OCI-LY7 (cell line): ENCODE results near the gene TECTB. TPM values are rescaled to one million over a fixed set of nuclear protein-coding genes. Genes with fewer than 3 reads are reported as not detected.

Experiments
- BruUV-seq: library from RNA; stranded (reverse); fragments of 400-500 nt; replicated peaks from 2 replicates; lab custom pipeline; 2021; lab: Mats Ljungman, UMichigan
- CTCF ChIA-PET: fragments of 300-600 bp; sonication (Branson Sonifier 250); formaldehyde crosslinking; loops from one replicate; lab custom pipeline; 2022; ENCODE audit warnings: antibody characterized with exemption; ENCODE audit not compliant: unreplicated experiment; lab: Charles Lee
- POLR2A ChIA-PET: fragments of 300-600 bp; sonication (Branson Sonifier 250); formaldehyde crosslinking; loops from one replicate; lab custom pipeline; 2022; ENCODE audit warnings: antibody characterized with exemption; lab: Charles Lee
- DNase-seq: peaks from one replicate; pipeline ENCODE4 v3.0.0-alpha.2; 2015; ENCODE audit warnings: low spot score
- H2AFZ ChIP-seq: fragments of 200-600 bp; sonication (generic), shearing (Covaris generic); 2 replicates; pipeline ENCODE4 v1.6.1; 2014; ENCODE audit warnings: mild to moderate bottlenecking, antibody characterized with exemption, low read length, moderate library complexity
- H3K27ac ChIP-seq: fragments of 200-600 bp; sonication (generic); 2 replicates; pipeline ENCODE4 v1.5.1; 2014; ENCODE audit warnings: mixed run types, low read depth, mild to moderate bottlenecking, moderate library complexity, low read length, inconsistent platforms; ENCODE audit not compliant: poor library complexity, severe bottlenecking
- H3K36me3 ChIP-seq: fragments of 200-600 bp; sonication (generic); 2 replicates; pipeline ENCODE4 v1.6.1; 2014; ENCODE audit warnings: mild to moderate bottlenecking, antibody characterized with exemption, low read length, moderate library complexity, mixed read lengths; ENCODE audit not compliant: insufficient read depth
- H3K4me1 ChIP-seq: fragments of 200-600 bp; sonication (generic); 2 replicates; pipeline ENCODE4 v1.5.1; 2014; ENCODE audit warnings: mild to moderate bottlenecking, low read length; ENCODE audit not compliant: insufficient read depth, poor library complexity, severe bottlenecking
- H3K4me2 ChIP-seq: fragments of 200-600 bp; sonication (generic); 2 replicates; pipeline ENCODE4 v1.6.1; 2014; ENCODE audit warnings: mild to moderate bottlenecking, low read length
- H3K4me3 ChIP-seq: fragments of 200-600 bp; sonication (generic); 2 replicates; pipeline ENCODE4 v1.5.1; 2014; ENCODE audit warnings: mild to moderate bottlenecking, low read depth, low read length; ENCODE audit not compliant: poor library complexity, severe bottlenecking
- H3K79me2 ChIP-seq: fragments of 200-600 bp; sonication (generic); 2 replicates; pipeline ENCODE4 v1.6.1; 2016; ENCODE audit warnings: low read depth, mild to moderate bottlenecking, low read length, moderate library complexity, mixed read lengths; ENCODE audit not compliant: insufficient read depth
- H3K9me2 ChIP-seq: fragments of 200-600 bp; sonication (generic); 2 replicates; pipeline ENCODE4 v1.6.1; 2016; ENCODE audit warnings: mild to moderate bottlenecking, low read length, mixed read lengths; ENCODE audit not compliant: insufficient read depth
- H3K9me3 ChIP-seq: fragments of 200-600 bp; sonication (generic); 2 replicates; pipeline ENCODE4 v1.6.1; 2014; ENCODE audit warnings: mild to moderate bottlenecking, mixed run types, low read length, mixed read lengths
- H4K20me1 ChIP-seq: fragments of 200-600 bp; sonication (generic); 2 replicates; pipeline ENCODE4 v1.6.1; 2014; ENCODE audit warnings: mild to moderate bottlenecking, antibody characterized with exemption, low read length, moderate library complexity, mixed read lengths; ENCODE audit not compliant: insufficient read depth
- CTCF ChIP-seq: fragments of 200-600 bp; sonication (generic); conservative IDR thresholded peaks from 2 replicates; pipeline ENCODE4 v1.5.1; 2014; ENCODE audit warnings: mild to moderate bottlenecking, antibody characterized with exemption, low read length, moderate library complexity, mixed read lengths
- EZH2phosphoT487 ChIP-seq: fragments of 200-600 bp; sonication (generic); IDR thresholded peaks from 2 replicates; pipeline ENCODE4 v1.6.1; 2018; ENCODE audit warnings: low read depth, borderline replicate concordance, mild to moderate bottlenecking, mixed run types, antibody characterized with exemption, low read length, moderate library complexity, mixed read lengths
- intact Hi-C: fragments of 100-400 bp; cut with micrococcal nuclease; formaldehyde crosslinking; loops from one replicate; pipeline ENCODE4 v1.10.0; 2022; ENCODE audit not compliant: unreplicated experiment
- total RNA-seq, 2 experiments: library from RNA; depleted of rRNA in 1 of 2; stranded (reverse); fragments of >200 nt in 1 of 2; shearing (Covaris generic) in 1 of 2; gene quantifications; 2 replicates each; pipeline ENCODE4 v1.2.3, GENCODE V29; 2014 to 2022

Gene TECTB
- total RNA-seq, 2 experiments from 2014 or later: not detected

DNA sequence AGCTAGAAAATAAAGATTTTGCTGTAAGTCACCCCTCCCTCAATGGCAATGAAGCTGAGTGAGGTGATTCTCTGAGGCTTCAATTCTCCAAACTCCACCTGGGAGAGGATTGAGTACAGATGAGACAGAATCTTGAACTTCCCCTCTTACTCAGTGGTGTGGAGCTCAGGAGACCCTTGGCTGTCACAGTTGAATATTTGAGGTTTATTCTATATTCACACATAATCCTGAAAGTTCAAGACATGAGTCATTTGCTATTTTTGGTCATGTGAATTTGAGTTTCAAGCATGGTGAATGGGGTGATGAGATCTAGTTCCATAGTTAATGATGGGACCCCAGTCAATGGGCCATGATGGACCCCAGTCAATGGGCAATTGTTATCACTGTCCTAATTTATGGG, 13.9 kb upstream of the TECTB start:
- intact Hi-C loops: no loop called here
- H3K36me3 ChIP-seq: no peaks in the 10 kb centered on the region
- no TSS peak for BruUV-seq
- no peak overlapping the region for H3K4me2 ChIP-seq
- H3K79me2 ChIP-seq: no peaks in the 10 kb centered on the region
- no peaks in the 10 kb centered on the region for H4K20me1 ChIP-seq
- no peaks in the 10 kb centered on the region for H3K9me2 ChIP-seq
- H2AFZ ChIP-seq: no peak overlapping the region
- ChIA-PET CTCF (no interaction called here), POLR2A (interaction anchor here (0.7 kb wide), 1 partner anchor 1185 kb away, joined by 3 read pairs; no protein-coding TSS in a partner anchor)
- DNase-seq: no peak
- H3K9me3 ChIP-seq: no peaks in the 10 kb centered on the region
- H3K4me3 ChIP-seq: no peak overlapping the region
- no peaks in the 10 kb centered on the region for H3K4me1 ChIP-seq
- no peak overlapping the region for H3K27ac ChIP-seq
- no peak for TF ChIP-seq CTCF
- no peak for TF ChIP-seq EZH2phosphoT487

DNA sequence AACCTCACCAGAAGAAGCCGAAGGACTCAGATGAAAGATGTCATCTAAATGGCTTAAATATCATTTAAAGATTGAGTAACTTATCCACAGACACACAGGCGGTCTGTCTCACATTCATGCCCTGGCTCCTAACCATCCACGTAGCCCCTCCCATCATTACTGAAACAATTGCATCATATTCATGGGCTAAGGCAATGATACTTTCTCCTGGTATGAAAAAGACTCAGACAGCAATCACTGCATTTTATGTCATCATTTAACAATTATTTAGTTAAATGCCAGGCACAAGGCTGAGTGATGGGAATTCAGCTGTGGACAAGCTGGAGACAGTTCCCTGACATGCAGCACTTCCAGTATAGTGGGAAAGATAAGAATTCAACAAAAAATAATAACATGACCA, 11.2 kb upstream of the TECTB start:
- Histone ChIP-seq H4K20me1 (no peaks in the 10 kb centered on the region), H3K9me2 (no peaks in the 10 kb centered on the region), H3K4me2 (no peak overlapping the region), H3K9me3 (no peaks in the 10 kb centered on the region), H3K36me3 (no peaks in the 10 kb centered on the region), H3K79me2 (no peaks in the 10 kb centered on the region), H3K4me1 (no peaks in the 10 kb centered on the region), H3K4me3 (no peak overlapping the region), H3K27ac (no peak overlapping the region), H2AFZ (no peak overlapping the region)
- intact Hi-C loops: no loop called here
- TF ChIP-seq CTCF: no peak
- BruUV-seq: no TSS peak
- ChIA-PET POLR2A (no interaction called here), CTCF (no interaction called here)
- no peak for DNase-seq

DNA sequence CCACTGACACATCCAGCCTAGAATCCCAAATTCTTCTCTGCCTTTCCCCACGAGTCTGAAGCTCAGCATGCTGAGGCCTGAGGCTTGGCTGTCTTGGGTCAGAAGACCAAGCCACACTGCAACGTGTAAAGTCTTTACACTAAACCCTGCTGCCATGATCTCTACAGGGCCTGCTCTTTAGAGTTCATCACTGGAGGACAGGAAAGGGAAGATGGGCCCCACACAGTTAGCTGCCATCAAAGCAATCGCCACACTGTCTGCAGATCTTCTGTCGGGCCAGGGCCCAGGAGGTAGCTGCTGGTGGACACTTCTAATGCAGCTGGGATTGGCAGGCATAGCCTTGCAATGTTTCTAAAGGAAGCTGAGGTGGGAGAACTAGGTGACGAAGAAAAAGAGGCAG, 8.4 kb upstream of the TECTB start:
- no peaks in the 10 kb centered on the region for H3K36me3 ChIP-seq
- H3K4me3 ChIP-seq: no peak overlapping the region
- TF ChIP-seq EZH2phosphoT487: no peak
- TF ChIP-seq CTCF: no peak
- no peaks in the 10 kb centered on the region for H3K9me2 ChIP-seq
- H3K79me2 ChIP-seq: no peaks in the 10 kb centered on the region
- H3K27ac ChIP-seq: no peak overlapping the region
- no peaks in the 10 kb centered on the region for H3K9me3 ChIP-seq
- ChIA-PET POLR2A (interaction anchor here (0.9 kb wide), 1 partner anchor 40 kb away, joined by 3 read pairs; no protein-coding TSS in a partner anchor), CTCF (no interaction called here)
- no peak overlapping the region for H2AFZ ChIP-seq
- BruUV-seq: no TSS peak
- no peaks in the 10 kb centered on the region for H3K4me1 ChIP-seq
- no peak for DNase-seq
- intact Hi-C loops: no loop called here
- no peak overlapping the region for H3K4me2 ChIP-seq
- H4K20me1 ChIP-seq: no peaks in the 10 kb centered on the region
